IMR-90 (cell line): ENCODE measurements around the gene BAHD1.

Source experiments
- CEBPB ChIP-seq: IDR thresholded peaks from 2 replicates; pipeline ENCODE4 v1.6.1; 2012; ENCODE audit warnings: low read depth, low read length, improper control_type of control experiment
- FOS ChIP-seq: fragments of 150-350 bp; IDR thresholded peaks from 2 replicates; pipeline ENCODE4 v1.6.1; 2016; ENCODE audit warnings: low read depth, low read length
- MAFK ChIP-seq: IDR thresholded peaks from 2 replicates; pipeline ENCODE4 v1.6.1; 2012; ENCODE audit warnings: low read depth, low read length, improper control_type of control experiment
- MAZ ChIP-seq: IDR thresholded peaks from 2 replicates; pipeline ENCODE4 v1.6.1; 2012; ENCODE audit warnings: low read depth, mild to moderate bottlenecking, low read length, improper control_type of control experiment, moderate library complexity, borderline replicate concordance
- POLR2A ChIP-seq: IDR thresholded peaks from 2 replicates; pipeline ENCODE4 v1.6.1; 2012; ENCODE audit warnings: mild to moderate bottlenecking, low read depth, low read length
- RAD21 ChIP-seq: IDR thresholded peaks from 2 replicates; pipeline ENCODE4 v1.6.1; 2012; ENCODE audit warnings: low read length, improper control_type of control experiment
- RFX5 ChIP-seq: IDR thresholded peaks from 2 replicates; pipeline ENCODE4 v1.8.0; 2012; ENCODE audit warnings: low read depth, mild to moderate bottlenecking, low read length, moderate library complexity
- SMC3 ChIP-seq: fragments of 150-350 bp; IDR thresholded peaks from 2 replicates; pipeline ENCODE4 v1.6.1; 2016; ENCODE audit warnings: low read depth, mild to moderate bottlenecking, antibody characterized with exemption, low read length, moderate library complexity
- TF ChIP-seq, protein P1 (sequence below): conservative IDR thresholded peaks from 2 replicates; pipeline ENCODE4 v1.5.1; 2012; ENCODE audit warnings: mild to moderate bottlenecking, low read depth, low read length, improper control_type of control experiment
- TF ChIP-seq, protein P2 (sequence below): fragments of 150-350 bp; IDR thresholded peaks from 2 replicates; pipeline ENCODE4 v1.6.1; 2017; ENCODE audit warnings: mild to moderate bottlenecking, antibody characterized with exemption, low read length, low read depth

DNA sequence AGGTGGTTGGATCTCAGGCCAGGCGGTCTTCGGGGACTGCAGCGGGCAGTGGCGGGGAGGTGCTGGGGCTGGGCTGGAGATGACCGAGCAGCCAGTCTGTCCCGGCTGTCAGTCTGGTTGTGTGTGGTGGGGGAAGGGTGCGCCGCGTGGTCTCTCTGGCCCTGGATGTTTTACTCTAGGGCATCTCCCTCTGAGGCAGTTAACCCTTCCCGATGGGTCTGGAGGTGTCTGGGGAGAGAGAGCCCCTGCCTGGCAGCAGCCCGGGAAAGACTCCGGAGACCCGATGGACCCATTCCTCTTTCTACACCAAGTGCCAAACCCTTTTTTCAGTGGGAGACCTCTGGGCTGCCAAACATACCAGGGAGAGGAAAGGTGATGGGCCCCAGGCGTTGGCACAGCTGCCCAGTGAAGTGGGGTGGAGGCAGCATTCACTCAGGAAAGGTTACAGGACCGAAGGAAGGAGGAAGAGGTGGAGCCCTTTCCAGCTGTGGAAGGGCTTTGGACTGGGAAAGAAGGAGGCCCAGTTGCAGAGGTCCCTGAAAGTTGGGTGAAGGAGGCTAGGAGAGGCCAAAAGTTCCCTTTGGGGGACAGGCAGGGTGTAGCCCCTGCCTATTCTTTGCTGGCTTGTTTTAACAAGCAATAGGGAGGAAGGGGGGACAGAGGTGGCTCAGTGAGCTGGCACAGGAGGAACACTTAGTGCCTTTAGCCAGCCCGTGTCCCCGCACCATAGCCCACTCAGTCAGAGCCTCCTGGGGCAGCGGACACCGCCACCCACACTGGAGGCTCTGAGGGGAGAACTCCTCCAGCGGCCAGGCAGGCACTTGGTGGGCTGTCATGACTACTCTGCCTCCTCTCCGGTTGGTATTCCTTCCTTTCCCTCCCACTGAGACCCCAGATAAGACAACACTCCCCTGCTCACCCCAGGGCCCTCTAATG, 2.7 kb upstream of the BAHD1 start:
- TF ChIP-seq POLR2A (no peak), MAZ (no peak), RFX5 (no peak), SMC3 (no peak), RAD21 (no peak), CEBPB (no peak), FOS (no peak), MAFK (no peak)
- TF ChIP-seq, protein P1, sequence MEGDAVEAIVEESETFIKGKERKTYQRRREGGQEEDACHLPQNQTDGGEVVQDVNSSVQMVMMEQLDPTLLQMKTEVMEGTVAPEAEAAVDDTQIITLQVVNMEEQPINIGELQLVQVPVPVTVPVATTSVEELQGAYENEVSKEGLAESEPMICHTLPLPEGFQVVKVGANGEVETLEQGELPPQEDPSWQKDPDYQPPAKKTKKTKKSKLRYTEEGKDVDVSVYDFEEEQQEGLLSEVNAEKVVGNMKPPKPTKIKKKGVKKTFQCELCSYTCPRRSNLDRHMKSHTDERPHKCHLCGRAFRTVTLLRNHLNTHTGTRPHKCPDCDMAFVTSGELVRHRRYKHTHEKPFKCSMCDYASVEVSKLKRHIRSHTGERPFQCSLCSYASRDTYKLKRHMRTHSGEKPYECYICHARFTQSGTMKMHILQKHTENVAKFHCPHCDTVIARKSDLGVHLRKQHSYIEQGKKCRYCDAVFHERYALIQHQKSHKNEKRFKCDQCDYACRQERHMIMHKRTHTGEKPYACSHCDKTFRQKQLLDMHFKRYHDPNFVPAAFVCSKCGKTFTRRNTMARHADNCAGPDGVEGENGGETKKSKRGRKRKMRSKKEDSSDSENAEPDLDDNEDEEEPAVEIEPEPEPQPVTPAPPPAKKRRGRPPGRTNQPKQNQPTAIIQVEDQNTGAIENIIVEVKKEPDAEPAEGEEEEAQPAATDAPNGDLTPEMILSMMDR: no peak
- TF ChIP-seq, protein P2, sequence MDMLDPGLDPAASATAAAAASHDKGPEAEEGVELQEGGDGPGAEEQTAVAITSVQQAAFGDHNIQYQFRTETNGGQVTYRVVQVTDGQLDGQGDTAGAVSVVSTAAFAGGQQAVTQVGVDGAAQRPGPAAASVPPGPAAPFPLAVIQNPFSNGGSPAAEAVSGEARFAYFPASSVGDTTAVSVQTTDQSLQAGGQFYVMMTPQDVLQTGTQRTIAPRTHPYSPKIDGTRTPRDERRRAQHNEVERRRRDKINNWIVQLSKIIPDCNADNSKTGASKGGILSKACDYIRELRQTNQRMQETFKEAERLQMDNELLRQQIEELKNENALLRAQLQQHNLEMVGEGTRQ: no peak
